Testis (tissue), 5 donors: ENCODE data around the gene TP73. TPM values are rescaled to one million over a fixed set of nuclear protein-coding genes. Genes with fewer than 3 reads are reported as not detected.

Experiments used
- DNase-seq: peaks from one replicate; pipeline ENCODE4 v3.0.0-alpha.2; 2019
- H3K27ac ChIP-seq, 2 donors: fragments of 200-600 bp; sonication (generic); one replicate each; pipeline ENCODE4 v1.5.1; 2019
- H3K27me3 ChIP-seq: fragments of 200-600 bp; sonication (generic); one replicate; pipeline ENCODE4 v1.5.1; 2019
- H3K36me3 ChIP-seq: fragments of 200-600 bp; sonication (generic); one replicate; pipeline ENCODE4 v1.5.1; 2017; ENCODE audit warnings: low read depth; ENCODE audit errors: missing control alignments
- H3K4me1 ChIP-seq: fragments of 200-600 bp; sonication (generic); one replicate; pipeline ENCODE4 v1.5.1; 2019
- H3K4me3 ChIP-seq, 2 donors: fragments of 200-600 bp; sonication (generic); one replicate each; pipeline ENCODE4 v1.5.1; 2017 to 2019
- H3K9me3 ChIP-seq: fragments of 200-600 bp; sonication (generic); one replicate; pipeline ENCODE4 v1.5.1; 2017
- POLR2A ChIP-seq: fragments of 450-650 bp; IDR thresholded peaks from one replicate; pipeline ENCODE4 v1.6.1; 2017; ENCODE audit warnings: antibody characterized with exemption, mild to moderate bottlenecking, moderate library complexity
- WGBS, 2 donors: methylation state at CpG; one replicate each; pipeline ENCODE4 v1.1.5; 2018; 5-methylcytosine and 5-hydroxymethylcytosine counted together
- intact Hi-C: fragments of 100-400 bp; cut with DNase I; formaldehyde crosslinking; loops from one replicate; pipeline ENCODE4 v1.15.1; 2023; ENCODE audit warnings: low total_unique reads
- long read RNA-seq, 2 donors: transcript quantifications; one replicate each; lab custom pipeline, GENCODE V29; 2026
- polyA plus RNA-seq: library from polyadenylated mRNA; stranded (reverse); fragments of 350-450 nt; fragmentation: Illumina TruSeq; extraction: RNeasy Lipid Tissue Mini Kit (QIAGEN cat#74804); gene quantifications from one replicate; pipeline ENCODE4 v1.2.3, GENCODE V29; 2014; ENCODE audit warnings: low read depth, low replicate concordance; ENCODE audit not compliant: insufficient read depth
- total RNA-seq, 2 donors: library from RNA; depleted of rRNA; stranded (reverse); fragments of >200 nt; gene quantifications; one replicate each; pipeline ENCODE4 v1.2.3, GENCODE V29; 2016
- TF ChIP-seq, protein P1 (sequence below), 3 experiments: fragments of 450-650 bp in 2 of 3; fragments of 200-600 bp in 1 of 3; sonication (generic) in 1 of 3; IDR thresholded peaks; one replicate each; pipeline ENCODE4 v1.5.1; 2016 to 2019; ENCODE audit warnings: antibody characterized with exemption in 3 of 3, mild to moderate bottlenecking in 2 of 3, moderate library complexity in 1 of 3

The TP73 gene
- total RNA-seq (1 to 10 TPM; 1.3 to 1.5 TPM), polyA plus RNA-seq (2.2 TPM)
- long read RNA-seq, donor 1, full-length matches to known transcripts: 1 of 1 reads
- long read RNA-seq, donor 1, partial matches to known transcripts: 0 of 1 reads
- long read RNA-seq, donor 1, other reads (novel, unspliced or antisense): 0 of 1 reads
- long read RNA-seq, donor 2: 0 reads

DNA sequence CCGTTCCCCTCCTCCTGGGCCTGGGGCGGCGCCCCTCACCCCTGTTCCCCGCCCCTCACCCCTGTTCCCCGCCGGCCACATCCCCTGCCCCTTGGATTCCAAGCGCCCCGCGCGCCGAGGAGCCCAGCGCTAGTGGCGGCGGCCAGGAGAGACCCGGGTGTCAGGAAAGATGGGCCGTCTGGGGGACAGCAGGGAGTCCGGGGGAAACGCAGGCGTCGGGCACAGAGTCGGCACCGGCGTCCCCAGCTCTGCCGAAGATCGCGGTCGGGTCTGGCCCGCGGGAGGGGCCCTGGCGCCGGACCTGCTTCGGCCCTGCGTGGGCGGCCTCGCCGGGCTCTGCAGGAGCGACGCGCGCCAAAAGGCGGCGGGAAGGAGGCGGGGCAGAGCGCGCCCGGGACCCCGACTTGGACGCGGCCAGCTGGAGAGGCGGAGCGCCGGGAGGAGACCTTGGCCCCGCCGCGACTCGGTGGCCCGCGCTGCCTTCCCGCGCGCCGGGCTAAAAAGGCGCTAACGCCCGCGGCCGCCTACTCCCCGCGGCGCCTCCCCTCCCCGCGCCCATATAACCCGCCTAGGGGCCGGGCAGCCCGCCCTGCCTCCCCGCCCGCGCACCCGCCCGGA lies at the start of gene TP73:
Gene TP73, plus strand, starts transcription at position 587 of the 618 bp plus-strand sequence. CDS start 29,850 bp downstream, outside the sequence.
- intact Hi-C loops: no loop called here
- DNase-seq: no peak
- Histone ChIP-seq H3K27ac (no peak within 1 kb of the TSS), H3K9me3 (no peaks in the 10 kb centered on the region), H3K4me1 (no peaks in the 10 kb centered on the region), H3K4me3 (peak within 1 kb of the TSS; percentile 9 to 94), H3K36me3 (no peaks in the 10 kb centered on the region), H3K27me3 (no peaks in the 10 kb centered on the region)
- no peak for TF ChIP-seq POLR2A
- TF ChIP-seq, protein P1, sequence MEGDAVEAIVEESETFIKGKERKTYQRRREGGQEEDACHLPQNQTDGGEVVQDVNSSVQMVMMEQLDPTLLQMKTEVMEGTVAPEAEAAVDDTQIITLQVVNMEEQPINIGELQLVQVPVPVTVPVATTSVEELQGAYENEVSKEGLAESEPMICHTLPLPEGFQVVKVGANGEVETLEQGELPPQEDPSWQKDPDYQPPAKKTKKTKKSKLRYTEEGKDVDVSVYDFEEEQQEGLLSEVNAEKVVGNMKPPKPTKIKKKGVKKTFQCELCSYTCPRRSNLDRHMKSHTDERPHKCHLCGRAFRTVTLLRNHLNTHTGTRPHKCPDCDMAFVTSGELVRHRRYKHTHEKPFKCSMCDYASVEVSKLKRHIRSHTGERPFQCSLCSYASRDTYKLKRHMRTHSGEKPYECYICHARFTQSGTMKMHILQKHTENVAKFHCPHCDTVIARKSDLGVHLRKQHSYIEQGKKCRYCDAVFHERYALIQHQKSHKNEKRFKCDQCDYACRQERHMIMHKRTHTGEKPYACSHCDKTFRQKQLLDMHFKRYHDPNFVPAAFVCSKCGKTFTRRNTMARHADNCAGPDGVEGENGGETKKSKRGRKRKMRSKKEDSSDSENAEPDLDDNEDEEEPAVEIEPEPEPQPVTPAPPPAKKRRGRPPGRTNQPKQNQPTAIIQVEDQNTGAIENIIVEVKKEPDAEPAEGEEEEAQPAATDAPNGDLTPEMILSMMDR (IDR thresholded peaks at IDR 0.05): no peak
- 0% methylated on average over 7 to 8 of the region's 80 CpGs for WGBS, 2 donors

DNA sequence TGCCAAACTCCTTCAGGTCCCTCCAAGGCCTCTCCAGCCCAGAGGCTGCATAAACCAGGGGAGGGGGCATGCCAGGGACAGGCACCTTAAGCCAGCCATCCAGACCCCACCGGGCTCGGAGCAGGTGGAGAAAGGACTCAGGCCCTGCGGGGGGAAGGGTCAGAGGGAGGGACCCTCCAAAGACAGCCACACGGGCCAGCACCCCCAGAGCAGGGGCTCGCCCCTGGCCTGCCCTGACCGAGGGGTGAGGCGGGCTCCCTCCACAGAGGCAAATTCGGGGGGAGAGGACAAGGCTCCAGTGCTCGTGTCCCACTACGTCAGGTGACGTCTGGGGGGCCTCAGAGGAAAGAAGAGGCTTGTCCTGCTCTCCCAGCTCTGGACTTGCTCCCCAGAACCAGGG lies 49.2 kb upstream of the TP73 start:
- Histone ChIP-seq H3K9me3 (no peaks in the 10 kb centered on the region), H3K27me3 (no peaks in the 10 kb centered on the region), H3K4me1 (peaks cover 4% of the 10 kb centered on the region), H3K36me3 (no peaks in the 10 kb centered on the region), H3K4me3 (no peak overlapping the region), H3K27ac (no peak overlapping the region)
- no peak for DNase-seq
- intact Hi-C loops: no loop called here
- WGBS, 2 donors: 91 to 94% methylated on average over 6 to 11 of the region's 11 CpGs
- TF ChIP-seq, protein P1 (IDR thresholded peaks at IDR 0.05): no peak
- no peak for TF ChIP-seq POLR2A

DNA sequence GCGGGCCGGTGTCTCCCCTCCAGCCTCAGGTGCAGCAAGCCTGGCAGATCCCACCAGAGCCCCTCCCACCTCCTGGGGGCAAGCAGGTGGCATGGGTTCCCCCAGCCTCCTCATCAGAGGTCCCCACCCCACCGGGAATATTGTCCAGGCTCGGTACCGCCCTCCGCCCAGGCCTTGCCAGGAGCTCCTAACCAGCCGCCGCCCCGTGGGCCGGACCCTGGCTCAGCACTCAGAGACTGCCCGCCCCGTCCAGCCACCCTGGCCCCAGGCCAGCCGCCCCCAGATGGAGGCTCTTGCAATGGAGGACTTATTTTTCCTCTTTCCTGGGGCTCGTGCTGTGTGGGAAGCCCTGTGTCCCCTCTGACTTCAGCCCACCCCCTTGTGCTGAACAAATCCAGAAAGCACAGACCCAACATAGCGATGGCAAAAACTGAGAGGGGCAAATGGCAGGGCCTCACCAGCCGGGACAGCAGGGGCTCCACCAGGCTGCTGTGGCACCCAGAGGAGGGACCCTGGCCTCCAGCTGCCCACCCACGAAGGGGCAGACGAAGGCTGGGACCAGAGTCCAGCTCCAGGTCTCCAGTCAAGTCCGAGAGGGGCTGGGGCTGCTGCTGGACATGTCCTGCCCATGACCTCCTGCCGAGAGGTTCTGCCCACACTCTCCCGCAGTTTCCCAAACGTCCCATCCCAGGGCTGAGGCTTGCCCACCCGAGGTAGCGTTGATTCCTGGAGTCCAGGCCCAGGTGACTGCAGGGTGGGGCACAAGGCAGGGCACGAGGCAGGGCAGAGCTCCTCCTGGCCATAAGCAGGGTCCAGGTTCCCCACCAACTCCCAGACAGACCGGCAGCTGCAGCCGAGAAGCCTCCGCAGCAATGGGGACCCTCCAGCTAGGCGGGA lies 48.5 kb upstream of the TP73 start:
- H3K9me3 ChIP-seq: no peaks in the 10 kb centered on the region
- H3K4me3 ChIP-seq: no peak overlapping the region
- DNase-seq: no peak
- no peaks in the 10 kb centered on the region for H3K4me1 ChIP-seq
- H3K27me3 ChIP-seq: no peaks in the 10 kb centered on the region
- H3K36me3 ChIP-seq: no peaks in the 10 kb centered on the region
- TF ChIP-seq, protein P1 (IDR thresholded peaks at IDR 0.05): no peak
- no peak for TF ChIP-seq POLR2A
- intact Hi-C loops: no loop called here
- H3K27ac ChIP-seq: no peak overlapping the region
- WGBS, 2 donors: 88 to 89% methylated on average over 12 to 27 of the region's 29 CpGs

DNA sequence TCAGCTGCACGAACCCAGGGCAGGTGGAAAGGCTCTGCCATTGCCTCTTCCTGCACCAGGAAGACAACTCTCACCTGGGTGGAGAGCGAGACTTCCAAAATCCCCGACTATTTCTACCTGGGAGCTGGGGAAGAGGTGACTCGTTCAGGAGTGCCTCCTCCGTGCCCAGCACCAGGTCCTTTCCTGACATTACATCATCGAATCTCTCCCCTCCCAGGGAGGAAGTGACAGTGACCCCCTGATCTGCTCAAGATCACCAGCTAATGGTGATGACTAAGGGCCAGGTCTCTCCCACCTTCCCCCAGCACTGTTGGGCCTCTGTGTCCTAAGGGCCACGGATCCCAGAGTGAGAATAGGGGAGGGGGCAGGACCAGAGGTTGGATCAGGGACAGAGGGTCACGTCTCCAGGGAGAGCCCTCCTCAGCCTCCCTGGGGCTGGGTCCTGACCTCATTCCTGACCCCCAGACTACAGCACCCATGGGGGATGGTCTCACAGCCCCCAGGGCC lies 47.8 kb upstream of the TP73 start:
- 94 to 97% methylated on average over 5 to 8 of the region's 8 CpGs for WGBS, 2 donors
- DNase-seq: no peak
- no peak overlapping the region for H3K4me3 ChIP-seq
- H3K9me3 ChIP-seq: no peaks in the 10 kb centered on the region
- no peaks in the 10 kb centered on the region for H3K27me3 ChIP-seq
- TF ChIP-seq POLR2A: no peak
- TF ChIP-seq, protein P1 (IDR thresholded peaks at IDR 0.05): no peak
- no peak overlapping the region for H3K27ac ChIP-seq
- intact Hi-C loops: no loop called here
- H3K4me1 ChIP-seq: no peaks in the 10 kb centered on the region
- no peaks in the 10 kb centered on the region for H3K36me3 ChIP-seq
